Sigmoid colon (tissue), 7 donors: ENCODE measurements around the gene MAP4K5. TPM values are rescaled to one million over a fixed set of nuclear protein-coding genes. Genes with fewer than 3 reads are reported as not detected.
"Not testable (repeated sequence)": the region's sequence is repeated elsewhere in the genome, so short reads cannot be mapped to it uniquely, and the experiment has no call there.

Source experiments
- DNase-seq: peaks from one replicate; pipeline ENCODE4 v3.0.0-alpha.2; 2019
- H3K27ac ChIP-seq, 4 donors: fragments of 200-600 bp; sonication (generic); one replicate each; pipeline ENCODE4 v1.5.1; 2016 to 2019; ENCODE audit warnings: mild to moderate bottlenecking in 1 of 4
- H3K27me3 ChIP-seq, 3 donors: fragments of 200-600 bp; sonication (generic); one replicate each; pipeline ENCODE4 v1.5.1; 2019; ENCODE audit warnings: mild to moderate bottlenecking in 1 of 3
- H3K36me3 ChIP-seq, 4 donors: fragments of 200-600 bp; sonication (generic); one replicate each; pipeline ENCODE4 v1.5.1; 2016 to 2019
- H3K4me1 ChIP-seq, 4 donors: fragments of 200-600 bp; sonication (generic); one replicate each; pipeline ENCODE4 v1.5.1; 2017 to 2019
- H3K4me3 ChIP-seq, 4 donors: fragments of 200-600 bp; sonication (generic); one replicate each; pipeline ENCODE4 v1.5.1; 2017 to 2019; ENCODE audit warnings: mild to moderate bottlenecking in 2 of 4, moderate library complexity in 1 of 4
- H3K9me3 ChIP-seq, 4 donors: fragments of 200-600 bp in 3 of 4; sonication (generic) in 3 of 4; one replicate each; pipeline versions ENCODE4 v1.5.1 to v1.6.1; 2013 to 2019
- EP300 ChIP-seq, 4 donors: sonication (generic); formaldehyde crosslinking; IDR thresholded peaks; one replicate each; pipeline ENCODE4 v1.6.1; 2017; ENCODE audit warnings: antibody characterized with exemption in 4 of 4
- POLR2A ChIP-seq, 2 donors: fragments of 450-650 bp; IDR thresholded peaks; one replicate each; pipeline ENCODE4 v1.6.1; 2016; ENCODE audit warnings: antibody characterized with exemption in 2 of 2, mild to moderate bottlenecking in 2 of 2, moderate library complexity in 2 of 2
- POLR2AphosphoS5 ChIP-seq, 4 donors: sonication (generic); formaldehyde crosslinking; IDR thresholded peaks; one replicate each; pipeline ENCODE4 v1.6.1; 2017; ENCODE audit warnings: antibody characterized with exemption in 4 of 4
- WGBS, 2 donors: extraction: QIAGEN DNeasy Blood & Tissue Kit; methylation state at CpG; one replicate each; pipeline ENCODE4 v1.1.7; 2013; 5-methylcytosine and 5-hydroxymethylcytosine counted together
- intact Hi-C: fragments of 100-400 bp; cut with DNase I; formaldehyde crosslinking; loops from one replicate; pipeline ENCODE4 v1.15.1; 2023
- polyA plus RNA-seq, 3 donors: library from polyadenylated mRNA; stranded (reverse); fragments of 200-250 nt; gene quantifications; one replicate each; pipeline ENCODE4 v1.2.3, GENCODE V29; 2013
- total RNA-seq, 4 donors: library from RNA; depleted of rRNA; stranded (reverse); fragments of >200 nt; gene quantifications; one replicate each; pipeline ENCODE4 v1.1.0, GENCODE V29; 2016
- TF ChIP-seq, protein P1 (sequence below), 4 experiments: fragments of 450-650 bp in 3 of 4; fragments of 200-600 bp in 1 of 4; IDR thresholded peaks; one replicate each; pipeline ENCODE4 v1.5.1; 2016 to 2019; ENCODE audit warnings: antibody characterized with exemption in 4 of 4, mild to moderate bottlenecking in 3 of 4, moderate library complexity in 2 of 4
- donor health status: healthy with polysubstance abuse.
- donor health status: Bipolar disorder and iron deficiency.
- donor health status: healthy.

MAP4K5 gene
- total and polyA plus RNA-seq, 7 donors, result 12.6 to 314 (median 144) TPM

DNA sequence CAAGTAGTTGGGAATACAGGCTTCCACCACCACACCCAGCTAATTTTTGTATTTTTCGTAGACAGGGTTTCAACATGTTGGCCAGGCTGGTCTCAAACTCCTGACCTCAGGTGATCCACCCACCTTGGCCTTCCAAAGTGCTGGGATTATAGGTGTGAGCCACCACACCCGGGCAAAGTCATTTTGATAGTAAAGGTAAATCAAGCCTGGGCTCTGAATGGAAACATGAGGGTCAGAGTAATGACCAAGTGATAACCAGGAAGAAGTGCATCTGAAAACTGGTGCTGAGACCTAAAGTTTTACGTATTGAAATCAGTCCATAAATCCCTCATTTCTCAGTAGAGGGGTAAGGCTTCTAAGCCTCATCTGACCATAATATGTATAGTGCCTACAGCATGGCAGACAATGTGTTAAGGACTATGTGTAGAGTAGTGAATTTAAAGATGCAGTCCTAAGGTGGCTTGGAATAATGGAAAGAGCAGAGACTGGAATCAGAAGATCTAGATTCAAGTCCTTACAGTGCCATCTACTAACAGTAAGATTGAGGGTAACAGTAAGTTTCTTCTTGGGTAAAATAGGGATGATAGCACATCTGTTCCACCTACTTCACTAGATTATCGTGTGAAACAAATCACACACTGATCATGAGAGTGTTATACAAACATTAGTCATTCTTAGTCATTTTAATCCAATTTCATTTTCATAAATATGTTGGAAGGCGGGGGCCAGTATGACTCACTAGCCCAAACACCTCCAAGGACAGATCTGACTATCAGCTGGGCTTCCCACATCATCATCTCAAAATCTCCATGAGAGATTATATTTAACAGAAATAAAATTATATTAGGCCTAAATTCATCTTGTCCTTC, 11.2 kb downstream of the MAP4K5 start:
- Histone ChIP-seq H3K9me3 (no peaks in the 10 kb centered on the region), H3K4me3 (no peak overlapping the region), H3K27ac (peak overlapping the region in 2 of 4 donors; percentile 1 to 53), H3K4me1 (peaks cover 0 to 49% (median 47%) of the 10 kb centered on the region in 4 donors), H3K27me3 (no peaks in the 10 kb centered on the region), H3K36me3 (no peaks in the 10 kb centered on the region)
- intact Hi-C loops, result no loop called here
- no peak for DNase-seq
- WGBS, 2 donors, result 38 to 50% methylated on average over 5 of the region's 5 CpGs
- TF ChIP-seq POLR2A (IDR thresholded peaks at IDR 0.05) (no peak), EP300 (IDR thresholded peaks at IDR 0.05) (no peak), POLR2AphosphoS5 (IDR thresholded peaks at IDR 0.05) (peak in 1 of 4 donors; percentile 50)
- TF ChIP-seq, protein P1, sequence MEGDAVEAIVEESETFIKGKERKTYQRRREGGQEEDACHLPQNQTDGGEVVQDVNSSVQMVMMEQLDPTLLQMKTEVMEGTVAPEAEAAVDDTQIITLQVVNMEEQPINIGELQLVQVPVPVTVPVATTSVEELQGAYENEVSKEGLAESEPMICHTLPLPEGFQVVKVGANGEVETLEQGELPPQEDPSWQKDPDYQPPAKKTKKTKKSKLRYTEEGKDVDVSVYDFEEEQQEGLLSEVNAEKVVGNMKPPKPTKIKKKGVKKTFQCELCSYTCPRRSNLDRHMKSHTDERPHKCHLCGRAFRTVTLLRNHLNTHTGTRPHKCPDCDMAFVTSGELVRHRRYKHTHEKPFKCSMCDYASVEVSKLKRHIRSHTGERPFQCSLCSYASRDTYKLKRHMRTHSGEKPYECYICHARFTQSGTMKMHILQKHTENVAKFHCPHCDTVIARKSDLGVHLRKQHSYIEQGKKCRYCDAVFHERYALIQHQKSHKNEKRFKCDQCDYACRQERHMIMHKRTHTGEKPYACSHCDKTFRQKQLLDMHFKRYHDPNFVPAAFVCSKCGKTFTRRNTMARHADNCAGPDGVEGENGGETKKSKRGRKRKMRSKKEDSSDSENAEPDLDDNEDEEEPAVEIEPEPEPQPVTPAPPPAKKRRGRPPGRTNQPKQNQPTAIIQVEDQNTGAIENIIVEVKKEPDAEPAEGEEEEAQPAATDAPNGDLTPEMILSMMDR (IDR thresholded peaks at IDR 0.05), result no peak

DNA sequence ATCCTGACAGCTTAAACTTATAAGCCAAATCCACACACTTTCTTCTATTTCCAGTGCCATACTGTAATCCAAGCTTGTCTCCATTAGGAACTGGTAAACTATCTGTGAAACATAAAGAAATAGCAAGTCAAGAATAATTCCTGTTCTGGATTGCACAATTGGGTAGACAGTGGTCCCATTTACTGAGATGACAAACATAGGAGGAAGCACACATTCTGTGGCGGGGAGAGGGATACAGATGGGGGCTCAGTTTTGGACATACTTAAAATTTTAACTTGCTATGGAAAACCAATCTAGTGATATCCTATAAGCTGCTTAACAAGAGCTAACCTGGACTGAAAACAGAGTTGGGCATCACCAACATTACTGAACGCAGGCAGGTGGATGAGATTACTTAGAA, 16.3 kb downstream of the MAP4K5 start:
- intact Hi-C loops, result no loop called here
- Histone ChIP-seq H3K27ac (no peak overlapping the region), H3K4me1 (peaks cover 0 to 22% (median 13%) of the 10 kb centered on the region in 4 donors), H3K27me3 (no peaks in the 10 kb centered on the region), H3K36me3 (no peaks in the 10 kb centered on the region), H3K9me3 (no peaks in the 10 kb centered on the region), H3K4me3 (no peak overlapping the region)
- TF ChIP-seq, protein P1 (IDR thresholded peaks at IDR 0.05), result no peak
- DNase-seq, result no peak
- 90 to 95% methylated on average over 2 of the region's 2 CpGs for WGBS, 2 donors

DNA sequence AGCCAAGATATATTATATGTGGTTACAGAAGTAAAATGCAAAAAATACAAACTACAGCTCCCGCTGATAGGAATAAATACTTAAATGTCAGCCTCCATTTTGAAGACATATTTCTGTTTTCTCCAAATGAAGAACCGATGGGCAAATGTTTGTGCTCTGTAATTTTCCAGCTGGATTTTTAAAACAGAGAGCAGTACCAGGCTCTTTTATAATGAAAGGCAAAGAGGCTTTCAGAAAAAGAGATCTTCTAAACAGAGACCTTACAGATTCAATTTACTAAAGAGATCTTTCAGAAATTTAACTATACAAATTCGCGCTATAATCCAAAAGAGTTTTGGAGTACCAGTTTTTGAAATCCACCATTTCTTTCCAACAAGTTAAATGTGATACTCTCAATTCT, 19.9 kb downstream of the MAP4K5 start:
- intact Hi-C loops, result no loop called here
- no peak for DNase-seq
- Histone ChIP-seq H3K27me3 (no peaks in the 10 kb centered on the region), H3K4me1 (peaks cover 0 to 21% (median 6%) of the 10 kb centered on the region in 4 donors), H3K4me3 (no peak overlapping the region), H3K27ac (no peak overlapping the region), H3K9me3 (no peaks in the 10 kb centered on the region), H3K36me3 (no peaks in the 10 kb centered on the region)
- TF ChIP-seq POLR2AphosphoS5 (IDR thresholded peaks at IDR 0.05) (no peak), EP300 (IDR thresholded peaks at IDR 0.05) (no peak), POLR2A (IDR thresholded peaks at IDR 0.05) (no peak)
- TF ChIP-seq, protein P1 (IDR thresholded peaks at IDR 0.05), result no peak
- WGBS, 2 donors, result 94 to 96% methylated on average over 4 of the region's 4 CpGs

DNA sequence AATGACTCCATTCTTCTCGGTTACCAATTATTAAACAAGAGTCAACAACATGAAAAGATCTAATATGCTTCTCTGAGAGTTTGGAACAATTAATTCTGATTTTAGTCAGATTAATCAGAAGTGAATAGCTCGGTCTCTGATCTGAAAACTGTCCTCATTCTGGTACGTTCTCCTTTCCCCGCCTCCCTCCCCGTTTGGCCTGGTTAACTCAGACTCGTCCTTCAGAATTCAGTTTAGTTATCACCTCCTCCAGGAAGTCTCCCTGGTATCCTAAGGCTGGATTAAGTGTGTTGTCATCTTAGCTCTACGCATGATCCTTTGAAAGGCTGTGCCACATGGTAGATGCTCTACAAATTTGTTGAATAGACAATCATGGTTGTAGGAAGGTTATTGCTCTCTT, 22.2 kb downstream of the MAP4K5 start:
- intact Hi-C loops, result no loop called here
- WGBS, 2 donors, result 93 to 95% methylated on average over 7 of the region's 7 CpGs
- TF ChIP-seq, protein P1 (IDR thresholded peaks at IDR 0.05), result no peak
- no peak for TF ChIP-seq EP300 (IDR thresholded peaks at IDR 0.05)
- no peak for TF ChIP-seq POLR2A (IDR thresholded peaks at IDR 0.05)
- TF ChIP-seq POLR2AphosphoS5 (IDR thresholded peaks at IDR 0.05), result no peak
- peaks cover 0 to 18% (median 0%) of the 10 kb centered on the region in 4 donors for H3K4me1 ChIP-seq
- no peak overlapping the region for H3K27ac ChIP-seq
- no peak overlapping the region for H3K4me3 ChIP-seq
- H3K36me3 ChIP-seq, result no peaks in the 10 kb centered on the region
- no peak for DNase-seq
- no peaks in the 10 kb centered on the region for H3K9me3 ChIP-seq
- no peaks in the 10 kb centered on the region for H3K27me3 ChIP-seq

DNA sequence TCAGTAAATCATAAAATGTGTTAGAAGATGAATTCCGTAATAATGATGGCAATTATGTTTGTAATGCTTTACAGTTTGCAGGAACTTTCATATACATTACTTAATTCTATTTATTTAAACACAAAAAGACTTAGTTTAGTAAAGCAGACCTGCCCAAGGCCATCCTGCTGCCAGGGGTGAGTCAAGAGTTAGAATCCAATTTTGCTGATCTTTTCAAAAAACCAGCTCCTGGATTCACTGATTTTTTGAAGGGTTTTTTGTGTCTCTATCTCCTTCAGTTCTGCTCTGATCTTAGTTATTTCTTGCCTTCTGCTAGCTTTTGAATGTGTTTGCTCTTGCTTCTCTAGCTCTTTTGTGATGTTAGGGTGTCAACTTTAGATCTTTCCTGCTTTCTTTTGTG, 25.3 kb downstream of the MAP4K5 start:
- not testable (repeated sequence) for H3K9me3 ChIP-seq
- 81 to 94% methylated on average over 1 of the region's 1 CpG for whole genome bisulfite sequencing, 2 donors

More for the DNA sequence above, 25.3 kb downstream of the MAP4K5 start:
- intact Hi-C loops, H3K4me3 ChIP-seq, H3K27ac ChIP-seq, DNase-seq, H3K27me3 ChIP-seq, H3K36me3 ChIP-seq, H3K4me1 ChIP-seq: not testable (repeated sequence)
